OCI-LY1 (cell line): ENCODE results near the gene ZNF160.
"Not testable (repeated sequence)": the region's sequence is repeated elsewhere in the genome, so short reads cannot be mapped to it uniquely, and the experiment has no call there.

Experiments
- H2AFZ ChIP-seq: fragments of 200-600 bp; sonication (generic), shearing (Covaris generic); 2 replicates; pipeline ENCODE4 v1.6.0; 2014; ENCODE audit warnings: antibody characterized with exemption, mild to moderate bottlenecking, low read length
- H3F3A ChIP-seq: fragments of 200-600 bp; sonication (generic), shearing (Covaris generic); 2 replicates; pipeline ENCODE4 v1.6.0; 2014; ENCODE audit warnings: mild to moderate bottlenecking, antibody characterized with exemption, low read length, moderate library complexity; ENCODE audit not compliant: insufficient read depth
- H3K27ac ChIP-seq: fragments of 200-600 bp; sonication (generic); 2 replicates; pipeline ENCODE4 v1.5.1; 2014; ENCODE audit warnings: low read length, mixed run types, mild to moderate bottlenecking, low read depth; ENCODE audit not compliant: poor library complexity, severe bottlenecking
- H3K27me3 ChIP-seq: fragments of 200-600 bp; sonication (generic); 2 replicates; pipeline ENCODE4 v1.6.0; 2014; ENCODE audit warnings: antibody characterized with exemption, mild to moderate bottlenecking, low read length, moderate library complexity; ENCODE audit not compliant: insufficient read depth
- H3K36me3 ChIP-seq: fragments of 200-600 bp; sonication (generic); 2 replicates; pipeline ENCODE4 v1.6.1; 2014; ENCODE audit warnings: mild to moderate bottlenecking, antibody characterized with exemption, low read length, moderate library complexity, mixed read lengths; ENCODE audit not compliant: insufficient read depth
- H3K4me1 ChIP-seq: fragments of 200-600 bp; sonication (generic); 2 replicates; pipeline ENCODE4 v1.5.1; 2014; ENCODE audit warnings: mild to moderate bottlenecking, low read length, moderate library complexity; ENCODE audit not compliant: insufficient read depth, severe bottlenecking
- H3K4me2 ChIP-seq: fragments of 200-600 bp; sonication (generic), shearing (Covaris generic); 2 replicates; pipeline ENCODE4 v1.6.1; 2014; ENCODE audit warnings: low read length
- H3K4me3 ChIP-seq: fragments of 200-600 bp; sonication (generic); 2 replicates; pipeline ENCODE4 v1.5.1; 2014; ENCODE audit warnings: low read length, low read depth, mild to moderate bottlenecking, mixed read lengths; ENCODE audit not compliant: poor library complexity, severe bottlenecking
- H3K79me2 ChIP-seq: fragments of 200-600 bp; shearing (Covaris generic); 2 replicates; pipeline ENCODE4 v1.6.1; 2016; ENCODE audit warnings: mixed run types, low read length, mixed read lengths; ENCODE audit not compliant: insufficient read depth
- H3K9ac ChIP-seq: fragments of 200-600 bp; sonication (generic), shearing (Covaris generic); 2 replicates; pipeline ENCODE4 v1.6.1; 2014; ENCODE audit warnings: mild to moderate bottlenecking, low read length, mixed read lengths
- H3K9me2 ChIP-seq: fragments of 200-600 bp; sonication (generic), shearing (Covaris generic); 2 replicates; pipeline ENCODE4 v1.6.1; 2014; ENCODE audit warnings: low read depth, mild to moderate bottlenecking, low read length, mixed read lengths
- H3K9me3 ChIP-seq: fragments of 200-600 bp; shearing (Covaris generic); 2 replicates; pipeline ENCODE4 v1.6.1; 2014; ENCODE audit warnings: low read length, mixed read lengths
- H4K20me1 ChIP-seq: fragments of 200-600 bp; sonication (generic), shearing (Covaris generic); 2 replicates; pipeline ENCODE4 v1.6.0; 2016; ENCODE audit warnings: mild to moderate bottlenecking, low read length; ENCODE audit not compliant: insufficient read depth
- CTCF ChIP-seq: fragments of 200-600 bp; sonication (generic), shearing (Covaris generic); IDR thresholded peaks from 2 replicates; pipeline ENCODE4 v1.5.1; 2017; ENCODE audit warnings: mild to moderate bottlenecking, antibody characterized with exemption, low read length, moderate library complexity, mixed read lengths
- EZH2 ChIP-seq: fragments of 200-600 bp; sonication (generic), shearing (Covaris generic); IDR thresholded peaks from 2 replicates; pipeline ENCODE4 v1.8.0; 2017; ENCODE audit warnings: borderline replicate concordance, mixed run types, mild to moderate bottlenecking, antibody characterized with exemption, low read length, moderate library complexity, mixed read lengths

Gene ZNF160

GRCh38 chr19:53034948-53035675, 68.1 kb downstream of the ZNF160 start:
- H3K36me3 ChIP-seq, result no peaks in the 10 kb centered on the region
- no peak overlapping the region for H3K4me2 ChIP-seq
- H3K27me3 ChIP-seq, result no peaks in the 10 kb centered on the region
- H2AFZ ChIP-seq, result no peak overlapping the region
- TF ChIP-seq EZH2, result no peak
- TF ChIP-seq CTCF, result no peak
- no peaks in the 10 kb centered on the region for H3K9me2 ChIP-seq
- H3K9ac ChIP-seq, result no peak overlapping the region
- no peaks in the 10 kb centered on the region for H3K9me3 ChIP-seq
- H3K4me1 ChIP-seq, result no peaks in the 10 kb centered on the region
- no peaks in the 10 kb centered on the region for H3K79me2 ChIP-seq
- no peak overlapping the region for H3K27ac ChIP-seq
- no peaks in the 10 kb centered on the region for H4K20me1 ChIP-seq
- H3F3A ChIP-seq, result no peaks in the 10 kb centered on the region
- H3K4me3 ChIP-seq, result no peak overlapping the region

GRCh38 chr19:53034054-53034453, 69.2 kb downstream of the ZNF160 start:
- Histone ChIP-seq H3K4me3 (no peak overlapping the region), H3K27ac (no peak overlapping the region), H3K4me1 (no peaks in the 10 kb centered on the region), H3K36me3 (no peaks in the 10 kb centered on the region), H4K20me1 (no peaks in the 10 kb centered on the region), H3K9ac (no peak overlapping the region), H3K9me2 (no peaks in the 10 kb centered on the region), H3K79me2 (no peaks in the 10 kb centered on the region), H3K4me2 (no peak overlapping the region), H3K27me3 (no peaks in the 10 kb centered on the region), H3K9me3 (no peaks in the 10 kb centered on the region), H2AFZ (no peak overlapping the region), H3F3A (no peaks in the 10 kb centered on the region)
- TF ChIP-seq CTCF (no peak), EZH2 (no peak)

GRCh38 chr19:53028306-53028705, 74.9 kb downstream of the ZNF160 start:
- H4K20me1 ChIP-seq, H3K4me1 ChIP-seq, H2AFZ ChIP-seq, H3F3A ChIP-seq, H3K9me3 ChIP-seq, H3K79me2 ChIP-seq, H3K27me3 ChIP-seq, H3K9me2 ChIP-seq, H3K36me3 ChIP-seq, H3K9ac ChIP-seq, H3K4me3 ChIP-seq, H3K4me2 ChIP-seq, H3K27ac ChIP-seq: not testable (repeated sequence)

- Histone ChIP-seq H3K79me2 (no peaks in the 10 kb centered on the region), H3K4me3 (no peak overlapping the region), H3K9me3 (no peaks in the 10 kb centered on the region; the same call in 1 of the 2 replicates), H2AFZ (no peak overlapping the region), H3K4me2 (no peak overlapping the region), H3K9me2 (no peaks in the 10 kb centered on the region), H3K27ac (no peak overlapping the region), H3F3A (no peaks in the 10 kb centered on the region), H3K27me3 (no peaks in the 10 kb centered on the region), H3K36me3 (no peaks in the 10 kb centered on the region), H3K4me1 (no peaks in the 10 kb centered on the region), H3K9ac (no peak overlapping the region), H4K20me1 (no peaks in the 10 kb centered on the region)
- peak; percentile 58 for TF ChIP-seq CTCF
- no peak for TF ChIP-seq EZH2
Measured at GRCh38 chr19:53019684-53020083, 83.5 kb downstream of the ZNF160 start.
